ENCODE measurements around the gene PLSCR2.

GRCh38 chr3:146493761-146494160 lies 24.4 kb upstream of the PLSCR2 start:
- no peak for TF ChIP-seq CTCF (IDR thresholded peaks at IDR 0.05)
- TF ChIP-seq POLR2A (IDR thresholded peaks at IDR 0.05) = no peak
